ENCODE measurements around the gene TXNL4A.
"Not testable (repeated sequence)": the region's sequence is repeated elsewhere in the genome, so short reads cannot be mapped to it uniquely, and the experiment has no call there.

TXNL4A gene

GRCh38 chr18:80010551-80010906 lies 22.2 kb upstream of the TXNL4A start:
- Histone ChIP-seq H3K4me3 (no peak overlapping the region), H3K36me3 (replicated peaks) (no peaks in the 10 kb centered on the region), H3K4me1 (no peaks in the 10 kb centered on the region), H3K9me3 (peaks cover 4% of the 10 kb centered on the region; the same call in 1 of the 2 replicates), H3K27me3 (ENCODE audit: low read depth) (no peaks in the 10 kb centered on the region)
- in situ Hi-C loops (cut with MboI; ENCODE audit: low sequenced_read_pairs), result no loop called here
- no peak for DNase-seq (ENCODE audit: low spot score in 2 of 2)

- H3K4me3 ChIP-seq, result no peak overlapping the region
- H3K9me3 ChIP-seq, result peaks cover 4% of the 10 kb centered on the region; the same call in 1 of the 2 replicates
- H3K36me3 ChIP-seq (replicated peaks), result no peaks in the 10 kb centered on the region
- no peaks in the 10 kb centered on the region for H3K27me3 ChIP-seq (ENCODE audit: low read depth)
- in situ Hi-C loops (cut with MboI; ENCODE audit: low sequenced_read_pairs), result no loop called here
- DNase-seq (ENCODE audit: low spot score in 2 of 2), result no peak
- no peaks in the 10 kb centered on the region for H3K4me1 ChIP-seq
Observed at GRCh38 chr18:80009661-80010550, 21.5 kb upstream of the TXNL4A start.

- H3K9me3 ChIP-seq, result peaks cover under 1% of the 10 kb centered on the region; the same call in 1 of the 2 replicates
- DNase-seq (ENCODE audit: low spot score in 2 of 2), result no peak
- no peaks in the 10 kb centered on the region for H3K27me3 ChIP-seq (ENCODE audit: low read depth)
- H3K4me3 ChIP-seq, result no peak overlapping the region
- no peaks in the 10 kb centered on the region for H3K4me1 ChIP-seq
- H3K36me3 ChIP-seq (replicated peaks), result no peaks in the 10 kb centered on the region
- in situ Hi-C loops (cut with MboI; ENCODE audit: low sequenced_read_pairs), result no loop called here
Observed at GRCh38 chr18:80006724-80007123, 18.4 kb upstream of the TXNL4A start.

DNA sequence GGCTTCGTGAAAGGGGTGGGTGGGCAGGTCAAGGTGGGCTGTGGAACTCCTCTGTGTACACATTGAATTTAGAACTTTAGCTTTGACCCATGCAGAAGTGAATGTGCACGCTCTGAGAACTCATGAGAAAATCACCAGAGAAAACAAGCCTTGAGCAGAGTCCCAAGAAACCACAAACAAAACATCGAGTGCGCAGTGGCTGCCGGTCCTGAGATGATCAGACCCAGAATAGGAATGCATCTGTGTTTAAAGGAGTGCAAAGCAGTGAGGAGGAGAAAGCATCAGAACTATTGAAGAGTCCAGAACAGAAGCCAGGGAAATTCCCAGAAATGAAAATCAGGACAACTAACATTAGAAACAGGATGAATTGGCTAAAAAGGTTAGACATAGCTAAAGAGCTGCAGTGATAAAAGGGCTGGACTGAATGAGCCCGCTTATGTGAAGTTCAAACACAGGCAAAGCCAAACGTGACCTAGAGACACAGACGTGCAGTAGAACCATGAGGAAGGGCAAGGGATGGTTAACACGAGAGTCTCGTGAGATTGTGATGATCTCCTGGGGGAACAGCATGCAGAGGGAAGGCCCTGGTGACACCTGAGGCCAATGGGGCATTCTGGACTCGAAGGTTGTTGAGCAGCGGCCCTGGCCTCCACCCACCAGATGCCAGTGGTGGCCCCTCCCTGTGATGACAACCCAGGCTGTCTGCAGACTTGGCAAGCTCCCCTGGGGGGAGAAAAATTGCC lies 16.4 kb upstream of the TXNL4A start:
- in situ Hi-C loops (cut with MboI; ENCODE audit: low sequenced_read_pairs), result no loop called here
- Histone ChIP-seq H3K9me3 (peaks cover 17% of the 10 kb centered on the region), H3K4me1 (no peaks in the 10 kb centered on the region), H3K4me3 (no peak overlapping the region), H3K27me3 (ENCODE audit: low read depth) (no peaks in the 10 kb centered on the region), H3K36me3 (replicated peaks) (no peaks in the 10 kb centered on the region)
- no peak for DNase-seq (ENCODE audit: low spot score in 2 of 2)

GRCh38 chr18:80002468-80002867 lies 14.1 kb upstream of the TXNL4A start:
- Histone ChIP-seq H3K4me3 (no peak overlapping the region), H3K36me3 (replicated peaks) (no peaks in the 10 kb centered on the region), H3K9me3 (peaks cover 17% of the 10 kb centered on the region), H3K4me1 (no peaks in the 10 kb centered on the region), H3K27me3 (ENCODE audit: low read depth) (no peaks in the 10 kb centered on the region)
- in situ Hi-C loops (cut with MboI; ENCODE audit: low sequenced_read_pairs), result no loop called here
- no peak for DNase-seq (ENCODE audit: low spot score in 2 of 2)

- H3K4me3 ChIP-seq, result no peak overlapping the region
- H3K27me3 ChIP-seq (ENCODE audit: low read depth), result no peaks in the 10 kb centered on the region
- no peak for DNase-seq (ENCODE audit: low spot score in 2 of 2)
- H3K4me1 ChIP-seq, result no peaks in the 10 kb centered on the region
- in situ Hi-C loops (cut with MboI; ENCODE audit: low sequenced_read_pairs), result no loop called here
- no peaks in the 10 kb centered on the region for H3K36me3 ChIP-seq (replicated peaks)
- H3K9me3 ChIP-seq, result peaks cover 17% of the 10 kb centered on the region
Observed at GRCh38 chr18:80000877-80001276, 12.5 kb upstream of the TXNL4A start.

DNA sequence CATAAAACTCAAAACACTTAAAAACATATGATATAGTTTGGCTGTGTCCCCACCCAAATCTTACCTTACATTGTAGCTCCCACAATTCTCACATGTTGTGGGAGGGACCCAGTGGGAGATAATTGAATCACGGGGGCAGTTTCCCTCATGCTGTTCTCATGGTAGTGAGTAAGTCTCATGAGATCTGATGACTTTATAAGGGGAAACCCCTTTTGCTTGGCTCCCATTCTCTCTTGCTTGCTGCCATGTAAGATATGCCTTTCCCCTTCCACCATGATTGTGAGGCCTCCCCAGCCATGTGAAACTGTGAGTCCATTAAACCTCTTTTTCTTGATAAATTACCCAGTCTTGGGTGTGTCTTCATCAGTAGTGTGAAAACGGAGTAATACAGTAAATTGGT lies 11.3 kb upstream of the TXNL4A start:
- H3K36me3 ChIP-seq (replicated peaks); H3K27me3 ChIP-seq (ENCODE audit: low read depth); in situ Hi-C loops (cut with MboI; ENCODE audit: low sequenced_read_pairs); H3K4me1 ChIP-seq; DNase-seq (ENCODE audit: low spot score in 2 of 2); H3K4me3 ChIP-seq: not testable (repeated sequence)
- H3K9me3 ChIP-seq, result peaks cover 17% of the 10 kb centered on the region

DNA sequence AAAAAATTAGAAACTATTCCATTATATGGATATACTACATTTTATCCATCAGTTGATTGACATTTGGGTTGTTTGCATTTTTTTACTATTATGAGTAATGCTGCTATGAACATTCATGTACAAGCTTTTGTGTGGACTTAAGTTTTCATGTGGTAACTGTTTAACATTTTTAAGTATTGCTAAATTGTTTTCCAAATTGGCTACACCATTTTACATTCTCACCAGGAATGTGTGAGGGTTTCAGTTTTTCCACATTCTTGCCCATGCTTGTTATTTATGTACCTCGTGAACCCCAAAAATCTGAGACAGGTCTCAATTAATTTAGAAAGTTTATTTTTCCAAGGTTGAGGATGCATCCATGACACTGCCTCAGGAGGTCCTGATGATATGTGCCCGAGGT lies 3.1 kb upstream of the TXNL4A start:
- no peaks in the 10 kb centered on the region for H3K9me3 ChIP-seq
- peaks cover 4% of the 10 kb centered on the region; the same call in 1 of the 2 replicates for H3K36me3 ChIP-seq (replicated peaks)
- in situ Hi-C loops (cut with MboI; ENCODE audit: low sequenced_read_pairs), result no loop called here
- peaks cover 5% of the 10 kb centered on the region for H3K4me1 ChIP-seq
- H3K27me3 ChIP-seq (ENCODE audit: low read depth), result no peaks in the 10 kb centered on the region
- no peak for DNase-seq (ENCODE audit: low spot score in 2 of 2)
- H3K4me3 ChIP-seq, result no peak overlapping the region

DNA sequence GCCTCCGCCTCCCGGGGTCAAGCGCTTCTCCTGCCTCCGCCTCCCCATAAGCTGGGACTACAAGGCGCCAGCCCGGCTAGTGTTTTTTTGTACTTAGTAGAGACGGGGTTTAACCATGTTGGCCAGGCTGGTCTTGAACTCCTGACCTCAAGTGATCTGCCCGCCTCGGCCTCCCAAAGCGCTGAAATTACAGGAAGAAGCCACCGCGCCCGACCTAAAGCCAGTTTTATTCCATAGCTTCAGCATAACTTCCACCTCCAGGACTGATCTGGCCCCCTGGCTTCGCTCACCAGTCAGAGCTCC lies 783 bp upstream of the TXNL4A start:
- DNase-seq (ENCODE audit: low spot score in 2 of 2), result no peak
- H3K36me3 ChIP-seq (replicated peaks), result peaks cover 26% of the 10 kb centered on the region
- peaks cover 8% of the 10 kb centered on the region for H3K4me1 ChIP-seq
- peak overlapping the region; percentile 78 for H3K4me3 ChIP-seq
- H3K9me3 ChIP-seq, result no peaks in the 10 kb centered on the region
- in situ Hi-C loops (cut with MboI; ENCODE audit: low sequenced_read_pairs), result no loop called here
- no peaks in the 10 kb centered on the region for H3K27me3 ChIP-seq (ENCODE audit: low read depth)

DNA sequence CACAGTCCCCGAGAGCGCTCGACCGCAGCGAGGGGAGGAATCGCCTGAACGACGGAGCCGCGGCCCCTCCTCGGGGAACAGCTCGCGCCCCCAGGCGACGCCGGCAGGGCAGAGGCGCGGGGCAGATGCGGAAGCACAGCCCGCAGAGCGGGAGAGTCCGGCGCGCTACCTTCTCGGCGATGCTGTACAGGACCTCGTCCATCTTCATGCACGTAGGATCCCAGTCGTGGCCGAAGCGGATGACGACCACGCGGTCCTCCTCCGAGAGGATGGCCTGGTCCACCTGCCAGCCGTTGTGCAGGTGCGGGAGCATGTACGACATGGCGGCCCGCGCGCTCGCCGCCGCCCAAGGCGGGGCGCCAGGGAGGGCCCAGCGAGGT lies 302 bp downstream of the TXNL4A start:
- Histone ChIP-seq H3K36me3 (replicated peaks) (peaks cover 31% of the 10 kb centered on the region), H3K9me3 (no peaks in the 10 kb centered on the region), H3K4me3 (peak overlapping the region; percentile 78), H3K27me3 (ENCODE audit: low read depth) (no peaks in the 10 kb centered on the region), H3K4me1 (peaks cover 8% of the 10 kb centered on the region)
- DNase-seq (ENCODE audit: low spot score in 2 of 2), result peak; percentile 34 to 68
- in situ Hi-C loops (cut with MboI; ENCODE audit: low sequenced_read_pairs), result no loop called here

DNA sequence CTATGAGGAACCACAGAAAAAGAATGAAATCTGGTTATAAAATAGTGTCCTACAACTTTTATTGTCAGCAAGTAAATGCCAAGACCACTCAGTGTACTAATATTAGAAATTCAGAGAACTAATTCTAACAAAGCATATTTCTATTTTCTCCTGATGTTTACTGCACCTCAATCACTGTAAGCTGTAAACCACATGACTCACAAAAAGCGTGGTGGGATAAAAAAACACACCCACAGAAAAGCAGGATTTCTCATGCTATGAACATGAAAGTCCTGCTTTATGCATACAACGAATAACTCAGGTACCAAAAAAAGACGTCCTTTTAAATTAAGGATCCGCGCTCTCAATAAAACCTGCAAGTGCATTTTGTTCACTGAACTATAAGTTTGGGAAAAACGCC lies 797 bp downstream of the TXNL4A start:
- Histone ChIP-seq H3K4me1 (peaks cover 8% of the 10 kb centered on the region), H3K4me3 (peak overlapping the region; percentile 78), H3K27me3 (ENCODE audit: low read depth) (no peaks in the 10 kb centered on the region), H3K36me3 (replicated peaks) (peaks cover 31% of the 10 kb centered on the region), H3K9me3 (no peaks in the 10 kb centered on the region)
- no peak for DNase-seq (ENCODE audit: low spot score in 2 of 2)
- in situ Hi-C loops (cut with MboI; ENCODE audit: low sequenced_read_pairs), result no loop called here

GRCh38 chr18:79986726-79987125 lies 1.6 kb downstream of the TXNL4A start:
- H3K4me3 ChIP-seq, result peak overlapping the region; percentile 78
- DNase-seq (ENCODE audit: low spot score in 2 of 2), result no peak
- in situ Hi-C loops (cut with MboI; ENCODE audit: low sequenced_read_pairs), result no loop called here
- no peaks in the 10 kb centered on the region for H3K27me3 ChIP-seq (ENCODE audit: low read depth)
- H3K4me1 ChIP-seq, result peaks cover 8% of the 10 kb centered on the region
- H3K36me3 ChIP-seq (replicated peaks), result peaks cover 31% of the 10 kb centered on the region
- H3K9me3 ChIP-seq, result no peaks in the 10 kb centered on the region

DNA sequence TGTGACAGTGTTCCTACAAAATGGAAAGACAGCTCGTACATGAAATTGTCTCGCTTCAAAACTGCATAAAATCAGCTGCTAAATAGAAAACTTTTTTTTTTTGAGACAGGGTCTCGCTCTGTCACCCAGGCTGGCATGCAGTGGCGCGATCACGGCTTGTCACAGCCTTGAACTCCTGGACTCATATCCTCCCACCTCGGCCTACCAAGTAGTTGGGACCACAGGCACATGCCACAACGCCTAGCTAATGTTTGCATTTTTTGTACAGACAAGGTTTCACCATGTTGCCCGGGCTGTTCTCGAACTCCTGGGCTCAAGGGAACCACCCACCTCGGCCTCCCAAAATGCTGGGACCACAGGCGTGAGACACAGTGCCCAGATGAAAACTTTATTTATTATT lies 3.2 kb downstream of the TXNL4A start:
- Histone ChIP-seq H3K9me3 (no peaks in the 10 kb centered on the region), H3K4me1 (peaks cover 8% of the 10 kb centered on the region), H3K36me3 (replicated peaks) (peaks cover 35% of the 10 kb centered on the region), H3K27me3 (ENCODE audit: low read depth) (no peaks in the 10 kb centered on the region), H3K4me3 (no peak overlapping the region)
- no peak for DNase-seq (ENCODE audit: low spot score in 2 of 2)
- in situ Hi-C loops (cut with MboI; ENCODE audit: low sequenced_read_pairs), result no loop called here

- Histone ChIP-seq H3K27me3 (ENCODE audit: low read depth) (no peaks in the 10 kb centered on the region), H3K36me3 (replicated peaks) (peaks cover 47% of the 10 kb centered on the region), H3K9me3 (no peaks in the 10 kb centered on the region), H3K4me1 (peaks cover 5% of the 10 kb centered on the region), H3K4me3 (no peak overlapping the region)
- in situ Hi-C loops (cut with MboI; ENCODE audit: low sequenced_read_pairs), result no loop called here
- DNase-seq (ENCODE audit: low spot score in 2 of 2), result no peak
Observed at GRCh38 chr18:79983793-79984192, 4.6 kb downstream of the TXNL4A start.
